Liver (tissue), 3 donors: ENCODE results near the gene DLGAP4.

Source experiments
- FOXA1 ChIP-seq: IDR thresholded peaks from 2 replicates; pipeline ENCODE4 v1.6.1; 2016; ENCODE audit warnings: antibody characterized with exemption
- GABPA ChIP-seq, 2 donors: IDR thresholded peaks in 1 of 2; conservative IDR thresholded peaks in 1 of 2; 2 replicates each; pipeline ENCODE4 v1.6.1; 2016; ENCODE audit warnings: antibody characterized with exemption in 2 of 2, mild to moderate bottlenecking in 1 of 2, moderate library complexity in 1 of 2
- RAD21 ChIP-seq, 2 donors: IDR thresholded peaks; 2 replicates each; pipeline ENCODE4 v1.6.1; 2016; ENCODE audit warnings: antibody characterized with exemption in 2 of 2, mild to moderate bottlenecking in 2 of 2
- REST ChIP-seq: IDR thresholded peaks from 2 replicates; pipeline ENCODE4 v1.6.1; 2016; ENCODE audit warnings: antibody characterized with exemption, mild to moderate bottlenecking
- TAF1 ChIP-seq: conservative IDR thresholded peaks from 2 replicates; pipeline ENCODE4 v1.6.1; 2016; ENCODE audit warnings: antibody characterized with exemption, mild to moderate bottlenecking
- ZBTB33 ChIP-seq: IDR thresholded peaks from 2 replicates; pipeline ENCODE4 v1.6.1; 2016; ENCODE audit warnings: antibody characterized with exemption
- TF ChIP-seq, protein P1 (sequence below): fragments of 150-350 bp; IDR thresholded peaks from 2 replicates; pipeline ENCODE4 v1.5.1; 2017; ENCODE audit warnings: improper control_type of control experiment, low read depth, low read length; ENCODE audit not compliant: missing input control
- donor health status: healthy.
- donor health status: healthy.

DNA sequence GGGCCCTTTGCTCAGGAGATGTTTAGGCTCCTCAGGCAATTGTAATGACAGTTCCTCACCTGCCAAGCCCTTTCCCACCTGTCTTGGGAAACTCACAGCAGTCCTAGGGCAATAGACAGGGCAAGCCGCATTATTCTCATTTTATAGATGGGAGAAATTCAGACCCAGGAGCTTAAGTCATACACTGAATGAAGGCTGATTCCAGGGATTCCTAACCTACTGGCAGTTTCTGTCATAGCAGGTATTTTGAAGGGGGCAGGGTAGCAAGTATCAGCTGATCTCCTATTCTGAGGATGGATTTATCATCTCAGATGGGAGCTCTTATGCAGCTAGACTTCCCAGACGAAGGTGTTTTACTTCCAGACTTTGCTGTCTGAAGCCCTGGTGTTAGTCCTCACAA lies 173.8 kb downstream of the DLGAP4 start:
- TF ChIP-seq, protein P1, sequence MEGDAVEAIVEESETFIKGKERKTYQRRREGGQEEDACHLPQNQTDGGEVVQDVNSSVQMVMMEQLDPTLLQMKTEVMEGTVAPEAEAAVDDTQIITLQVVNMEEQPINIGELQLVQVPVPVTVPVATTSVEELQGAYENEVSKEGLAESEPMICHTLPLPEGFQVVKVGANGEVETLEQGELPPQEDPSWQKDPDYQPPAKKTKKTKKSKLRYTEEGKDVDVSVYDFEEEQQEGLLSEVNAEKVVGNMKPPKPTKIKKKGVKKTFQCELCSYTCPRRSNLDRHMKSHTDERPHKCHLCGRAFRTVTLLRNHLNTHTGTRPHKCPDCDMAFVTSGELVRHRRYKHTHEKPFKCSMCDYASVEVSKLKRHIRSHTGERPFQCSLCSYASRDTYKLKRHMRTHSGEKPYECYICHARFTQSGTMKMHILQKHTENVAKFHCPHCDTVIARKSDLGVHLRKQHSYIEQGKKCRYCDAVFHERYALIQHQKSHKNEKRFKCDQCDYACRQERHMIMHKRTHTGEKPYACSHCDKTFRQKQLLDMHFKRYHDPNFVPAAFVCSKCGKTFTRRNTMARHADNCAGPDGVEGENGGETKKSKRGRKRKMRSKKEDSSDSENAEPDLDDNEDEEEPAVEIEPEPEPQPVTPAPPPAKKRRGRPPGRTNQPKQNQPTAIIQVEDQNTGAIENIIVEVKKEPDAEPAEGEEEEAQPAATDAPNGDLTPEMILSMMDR, result no peak
- TF ChIP-seq TAF1, result no peak
- TF ChIP-seq REST, result no peak
- no peak for TF ChIP-seq GABPA (IDR thresholded peaks at IDR 0.05 in 1 of 2, conservative IDR thresholded peaks at IDR 0.05 in 1 of 2)
- no peak for TF ChIP-seq RAD21 (IDR thresholded peaks at IDR 0.05)
- TF ChIP-seq ZBTB33, result no peak
- no peak for TF ChIP-seq FOXA1
